IPS-18a (cell line): ENCODE results near the gene NPIPB4.
"Not testable (repeated sequence)": the region's sequence is repeated elsewhere in the genome, so short reads cannot be mapped to it uniquely, and the experiment has no call there.

Source experiments
- H3K27ac ChIP-seq: one replicate; pipeline ENCODE4 v1.5.1; 2013; ENCODE audit warnings: low read length
- H3K27me3 ChIP-seq: one replicate; pipeline ENCODE4 v1.6.1; 2013; ENCODE audit warnings: mild to moderate bottlenecking, low read length; ENCODE audit not compliant: control insufficient read depth, insufficient read depth
- H3K36me3 ChIP-seq: one replicate; pipeline ENCODE4 v1.6.1; 2013; ENCODE audit warnings: low read depth, low read length; ENCODE audit not compliant: control insufficient read depth
- H3K4me1 ChIP-seq: one replicate; pipeline ENCODE4 v1.6.1; 2013; ENCODE audit warnings: low read depth, low read length; ENCODE audit not compliant: control insufficient read depth
- H3K4me3 ChIP-seq: one replicate; pipeline ENCODE4 v1.5.1; 2013; ENCODE audit warnings: low read length
- H3K9ac ChIP-seq: one replicate; pipeline ENCODE4 v1.6.1; 2013; ENCODE audit warnings: mild to moderate bottlenecking, low read length, moderate library complexity
- H3K9me3 ChIP-seq: one replicate; pipeline ENCODE4 v1.6.1; 2013; ENCODE audit warnings: low read depth, low read length; ENCODE audit not compliant: control insufficient read depth

Gene NPIPB4

DNA sequence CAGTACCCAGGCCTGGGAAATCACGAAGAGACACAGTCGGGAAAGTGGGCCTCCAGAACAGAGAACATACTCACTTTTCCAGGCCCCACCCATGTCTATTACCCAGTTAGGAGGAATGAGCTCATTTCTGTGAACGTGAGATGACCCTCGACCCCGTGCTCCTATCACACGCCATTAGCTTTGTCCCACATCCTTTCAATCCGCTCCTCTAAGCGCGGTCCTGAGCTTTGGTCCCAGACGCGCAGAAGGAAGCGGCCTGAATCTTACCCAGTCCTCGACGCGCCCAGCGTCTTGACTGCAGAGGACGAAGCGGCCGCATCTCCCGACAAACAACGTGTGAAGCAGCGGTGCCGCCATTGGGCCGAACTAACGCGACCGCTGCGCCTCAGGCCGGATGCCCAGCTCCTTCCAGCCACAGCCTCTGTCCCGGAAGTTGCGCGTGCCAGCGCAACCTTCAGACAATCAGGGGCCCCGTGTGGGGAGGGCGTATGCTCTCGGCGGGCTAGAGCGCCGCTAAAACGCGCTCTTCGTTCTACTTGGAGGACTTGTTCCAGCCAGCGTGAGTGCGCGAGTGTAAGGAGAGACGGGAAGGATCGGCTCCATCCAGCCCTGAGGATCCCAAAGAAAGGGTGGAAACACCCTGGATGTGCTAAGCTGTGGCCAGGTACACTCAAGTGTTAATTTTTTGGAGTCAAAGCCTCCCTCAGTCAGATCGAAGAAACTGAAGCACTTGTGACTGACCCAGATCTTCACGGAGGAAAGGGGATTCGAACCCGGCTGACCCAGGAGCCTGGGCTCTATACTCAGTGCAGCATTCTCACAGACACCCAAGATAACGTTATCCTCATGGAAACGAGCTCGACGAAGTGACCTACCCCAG is 37.3 kb downstream of the NPIPB4 start:
- not testable (repeated sequence) for H3K27me3 ChIP-seq, H3K36me3 ChIP-seq, H3K9me3 ChIP-seq, H3K4me1 ChIP-seq
- peak overlapping the region; percentile 81 for H3K4me3 ChIP-seq
- peak overlapping the region; percentile 85 for H3K9ac ChIP-seq
- peak overlapping the region; percentile 52 for H3K27ac ChIP-seq

- H3K36me3 ChIP-seq, H3K27ac ChIP-seq, H3K4me1 ChIP-seq, H3K9me3 ChIP-seq, H3K27me3 ChIP-seq: not testable (repeated sequence)
- Histone ChIP-seq H3K4me3 (peak overlapping the region; percentile 81), H3K9ac (peak overlapping the region; percentile 85)
These were observed 37.9 kb downstream of the NPIPB4 start for GRCh38 chr16:21819617-21820016.

- H3K4me3 ChIP-seq, H3K9ac ChIP-seq, H3K36me3 ChIP-seq, H3K4me1 ChIP-seq, H3K27me3 ChIP-seq, H3K9me3 ChIP-seq, H3K27ac ChIP-seq: not testable (repeated sequence)
These were observed 40.5 kb downstream of the NPIPB4 start for GRCh38 chr16:21817012-21817411.

- H3K27ac ChIP-seq, H3K27me3 ChIP-seq, H3K9ac ChIP-seq, H3K36me3 ChIP-seq, H3K4me1 ChIP-seq, H3K4me3 ChIP-seq, H3K9me3 ChIP-seq: not testable (repeated sequence)
These were observed 41.9 kb downstream of the NPIPB4 start for GRCh38 chr16:21815694-21816093.

DNA sequence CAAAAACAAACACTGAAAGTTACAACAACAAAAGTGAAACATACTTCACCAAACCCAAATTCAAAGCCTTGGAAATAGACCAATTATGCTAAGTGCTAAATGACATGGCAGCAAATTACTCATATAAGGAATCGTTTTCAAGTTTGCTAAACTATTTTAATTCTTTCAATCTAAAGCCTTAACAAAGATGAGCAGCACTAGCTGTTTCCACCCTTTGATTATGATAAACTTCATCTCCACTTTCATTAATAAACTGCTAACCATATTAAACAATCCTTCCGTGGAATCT is 55.2 kb downstream of the NPIPB4 start:
- not testable (repeated sequence) for H3K9me3 ChIP-seq, H3K9ac ChIP-seq, H3K4me3 ChIP-seq, H3K27me3 ChIP-seq, H3K36me3 ChIP-seq, H3K4me1 ChIP-seq, H3K27ac ChIP-seq

DNA sequence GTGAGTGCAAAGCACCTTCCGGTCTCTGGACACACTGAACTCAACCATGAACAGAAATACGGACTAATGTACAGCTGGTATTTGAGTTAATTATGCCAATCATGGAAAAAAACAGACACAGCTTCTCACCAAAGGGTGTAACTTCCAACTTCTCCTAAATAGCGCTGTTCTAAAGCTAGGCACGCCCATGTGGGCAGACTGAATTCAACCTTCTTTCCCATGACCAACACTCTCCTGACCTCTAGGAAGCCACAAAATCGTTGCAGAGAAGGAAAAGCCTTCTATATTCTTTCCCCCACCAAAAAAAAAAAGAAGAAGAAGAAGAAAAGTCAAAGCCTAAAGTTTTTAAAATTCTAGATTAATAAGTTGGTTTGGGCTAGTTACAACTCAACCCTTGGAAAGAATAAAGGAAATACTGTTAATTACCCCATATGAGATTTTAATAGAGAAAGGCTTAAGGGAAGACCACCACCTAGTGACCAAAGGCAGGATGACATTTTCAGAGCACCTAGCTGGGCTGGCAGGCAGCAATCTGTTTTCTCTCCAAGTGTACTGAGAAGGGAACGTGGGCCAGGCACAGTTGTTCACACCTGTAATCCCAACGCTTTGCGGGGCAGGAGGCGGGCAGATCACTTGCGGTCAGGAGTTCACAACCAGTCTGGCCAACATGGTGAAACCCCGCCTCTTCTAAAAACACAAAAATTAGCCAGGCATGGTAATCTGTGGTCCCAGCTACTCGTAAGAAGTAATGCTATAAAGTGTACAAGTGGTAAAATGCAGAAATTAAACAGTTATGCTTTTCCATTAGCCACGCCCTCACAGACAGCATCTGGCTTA is 55.8 kb downstream of the NPIPB4 start:
- H3K4me1 ChIP-seq, H3K4me3 ChIP-seq, H3K27ac ChIP-seq, H3K9me3 ChIP-seq, H3K36me3 ChIP-seq, H3K9ac ChIP-seq, H3K27me3 ChIP-seq: not testable (repeated sequence)

DNA sequence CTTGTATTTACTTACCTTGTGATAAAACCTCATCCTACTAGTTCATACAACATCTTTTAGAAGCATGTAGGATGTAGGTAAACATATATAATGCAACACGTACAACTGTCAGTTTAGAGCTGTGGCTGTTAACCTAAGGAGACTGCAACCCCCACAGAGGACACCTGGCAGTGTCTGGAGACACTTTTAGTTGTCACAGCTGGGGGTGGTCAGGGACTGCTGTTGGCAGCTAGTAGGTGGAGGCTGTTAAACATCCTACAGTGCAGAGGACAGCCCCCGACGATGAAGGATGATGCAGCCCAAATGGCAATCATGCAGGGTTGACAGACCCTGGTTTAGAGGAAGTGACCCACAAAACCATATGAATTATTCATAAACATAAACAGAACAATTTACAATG is 59.0 kb downstream of the NPIPB4 start:
- not testable (repeated sequence) for H3K27ac ChIP-seq, H3K9me3 ChIP-seq, H3K36me3 ChIP-seq, H3K4me3 ChIP-seq, H3K27me3 ChIP-seq, H3K4me1 ChIP-seq, H3K9ac ChIP-seq

DNA sequence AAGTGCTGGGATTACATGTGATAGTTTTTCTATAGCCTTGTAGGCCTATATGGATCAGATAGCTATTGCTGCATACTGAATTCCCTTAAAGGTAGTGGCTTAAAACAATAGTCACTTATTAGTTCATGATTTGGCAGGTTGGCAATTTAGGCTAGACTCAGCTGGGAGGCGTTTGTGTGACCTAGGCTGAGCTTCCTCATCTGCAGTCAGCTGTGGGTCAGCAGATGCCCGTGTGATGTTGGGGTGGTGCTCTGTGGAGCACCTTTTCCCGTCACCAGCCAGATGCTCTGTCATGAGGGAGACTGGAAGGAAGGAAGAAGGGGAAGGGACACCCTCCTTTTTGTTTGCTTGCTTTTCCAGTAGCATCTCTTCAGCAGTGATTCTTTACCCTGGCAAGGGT is 64.2 kb downstream of the NPIPB4 start:
- H3K36me3 ChIP-seq, H3K27ac ChIP-seq, H3K9me3 ChIP-seq, H3K27me3 ChIP-seq, H3K9ac ChIP-seq, H3K4me1 ChIP-seq, H3K4me3 ChIP-seq: not testable (repeated sequence)

GRCh38 chr16:21790506-21790905 is 67.0 kb downstream of the NPIPB4 start:
- H3K4me3 ChIP-seq, H3K27ac ChIP-seq, H3K36me3 ChIP-seq, H3K9ac ChIP-seq, H3K9me3 ChIP-seq, H3K4me1 ChIP-seq, H3K27me3 ChIP-seq: not testable (repeated sequence)
